Sigmoid colon (tissue), 4 donors: ENCODE measurements around the gene HAX1.

Experiments
- POLR2A ChIP-seq, 2 donors: fragments of 450-650 bp; IDR thresholded peaks; one replicate each; pipeline ENCODE4 v1.6.1; 2016; ENCODE audit warnings: antibody characterized with exemption in 2 of 2, mild to moderate bottlenecking in 2 of 2, moderate library complexity in 2 of 2
- POLR2AphosphoS5 ChIP-seq, 4 donors: sonication (generic); formaldehyde crosslinking; IDR thresholded peaks; one replicate each; pipeline ENCODE4 v1.6.1; 2017; ENCODE audit warnings: antibody characterized with exemption in 4 of 4
- TF ChIP-seq, protein P1 (sequence below), 4 experiments: fragments of 450-650 bp in 3 of 4; fragments of 200-600 bp in 1 of 4; IDR thresholded peaks; one replicate each; pipeline ENCODE4 v1.5.1; 2016 to 2019; ENCODE audit warnings: antibody characterized with exemption in 4 of 4, mild to moderate bottlenecking in 3 of 4, moderate library complexity in 2 of 4

DNA sequence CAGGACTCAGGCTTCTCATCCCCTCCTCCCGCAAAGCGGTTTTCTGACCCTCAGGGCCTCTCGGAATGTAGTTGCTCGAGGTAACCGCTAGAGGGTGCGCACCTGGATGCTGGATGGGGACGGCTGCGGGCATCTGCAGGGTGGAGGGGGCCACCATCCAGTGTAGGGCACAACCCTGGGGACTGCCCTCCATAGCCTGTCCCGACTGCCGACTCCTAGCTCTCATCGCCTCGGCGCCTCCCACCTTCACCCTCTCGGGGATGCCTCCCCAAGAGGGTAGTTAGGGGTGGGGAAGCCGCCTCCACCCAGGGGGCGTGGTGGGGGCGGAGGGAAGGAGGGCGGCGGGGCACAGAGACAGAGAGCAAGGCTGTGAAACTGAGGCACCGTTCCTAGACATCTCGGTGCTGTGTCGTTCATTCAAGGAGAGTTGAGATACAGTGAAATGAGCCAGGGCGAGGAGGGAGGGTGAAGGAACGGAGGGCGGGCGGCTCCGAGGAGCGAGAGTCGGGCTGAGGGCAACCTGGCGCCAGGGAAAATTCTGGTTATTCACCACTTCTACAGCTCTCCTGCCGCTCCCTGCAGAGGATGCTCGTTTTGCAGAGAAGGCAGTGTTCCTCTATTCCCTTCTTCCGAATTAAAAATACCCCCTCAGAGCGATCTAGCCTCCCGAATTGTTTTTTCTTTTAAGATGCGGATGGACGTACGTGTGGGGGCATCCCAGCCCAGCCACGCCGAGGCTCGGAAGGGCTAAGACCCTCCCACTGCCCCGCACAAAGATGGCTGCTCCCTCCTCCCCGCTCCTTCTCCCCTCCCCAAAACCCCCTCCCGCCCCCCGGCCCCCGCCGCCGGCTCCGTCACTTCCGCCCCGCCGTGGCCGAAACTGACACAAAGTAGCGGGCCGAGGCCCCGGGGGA lies 52.5 kb downstream of the HAX1 start, which contains the start of gene ATP8B2:
- no peak for TF ChIP-seq POLR2A (IDR thresholded peaks at IDR 0.05)
- TF ChIP-seq, protein P1, sequence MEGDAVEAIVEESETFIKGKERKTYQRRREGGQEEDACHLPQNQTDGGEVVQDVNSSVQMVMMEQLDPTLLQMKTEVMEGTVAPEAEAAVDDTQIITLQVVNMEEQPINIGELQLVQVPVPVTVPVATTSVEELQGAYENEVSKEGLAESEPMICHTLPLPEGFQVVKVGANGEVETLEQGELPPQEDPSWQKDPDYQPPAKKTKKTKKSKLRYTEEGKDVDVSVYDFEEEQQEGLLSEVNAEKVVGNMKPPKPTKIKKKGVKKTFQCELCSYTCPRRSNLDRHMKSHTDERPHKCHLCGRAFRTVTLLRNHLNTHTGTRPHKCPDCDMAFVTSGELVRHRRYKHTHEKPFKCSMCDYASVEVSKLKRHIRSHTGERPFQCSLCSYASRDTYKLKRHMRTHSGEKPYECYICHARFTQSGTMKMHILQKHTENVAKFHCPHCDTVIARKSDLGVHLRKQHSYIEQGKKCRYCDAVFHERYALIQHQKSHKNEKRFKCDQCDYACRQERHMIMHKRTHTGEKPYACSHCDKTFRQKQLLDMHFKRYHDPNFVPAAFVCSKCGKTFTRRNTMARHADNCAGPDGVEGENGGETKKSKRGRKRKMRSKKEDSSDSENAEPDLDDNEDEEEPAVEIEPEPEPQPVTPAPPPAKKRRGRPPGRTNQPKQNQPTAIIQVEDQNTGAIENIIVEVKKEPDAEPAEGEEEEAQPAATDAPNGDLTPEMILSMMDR (IDR thresholded peaks at IDR 0.05) = peak; percentile 86 to 92 (median 92)
- peak; percentile 32 to 70 (median 56) for TF ChIP-seq POLR2AphosphoS5 (IDR thresholded peaks at IDR 0.05)
